Measurements from ENCODE around the gene ABCB10.

DNA sequence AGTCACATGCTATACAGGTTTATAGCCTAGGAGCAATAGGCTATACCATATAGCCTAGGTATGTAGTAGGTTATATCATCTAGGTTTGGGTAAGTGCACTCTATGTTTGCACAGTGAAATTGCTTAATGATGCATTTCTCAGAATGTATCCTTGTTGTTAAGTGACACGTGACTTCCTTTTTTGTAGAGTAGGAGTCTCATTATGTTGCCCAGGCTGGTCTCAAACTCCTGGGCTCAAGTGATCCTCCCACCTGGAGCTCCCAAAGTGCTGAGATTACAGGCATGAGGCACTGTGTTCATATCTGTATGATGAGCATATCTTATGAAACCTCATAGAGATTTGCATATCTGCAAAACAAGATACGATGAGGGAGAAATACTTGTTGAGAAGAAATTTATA is 13.8 kb upstream of the ABCB10 start:
- TF ChIP-seq, protein P1, sequence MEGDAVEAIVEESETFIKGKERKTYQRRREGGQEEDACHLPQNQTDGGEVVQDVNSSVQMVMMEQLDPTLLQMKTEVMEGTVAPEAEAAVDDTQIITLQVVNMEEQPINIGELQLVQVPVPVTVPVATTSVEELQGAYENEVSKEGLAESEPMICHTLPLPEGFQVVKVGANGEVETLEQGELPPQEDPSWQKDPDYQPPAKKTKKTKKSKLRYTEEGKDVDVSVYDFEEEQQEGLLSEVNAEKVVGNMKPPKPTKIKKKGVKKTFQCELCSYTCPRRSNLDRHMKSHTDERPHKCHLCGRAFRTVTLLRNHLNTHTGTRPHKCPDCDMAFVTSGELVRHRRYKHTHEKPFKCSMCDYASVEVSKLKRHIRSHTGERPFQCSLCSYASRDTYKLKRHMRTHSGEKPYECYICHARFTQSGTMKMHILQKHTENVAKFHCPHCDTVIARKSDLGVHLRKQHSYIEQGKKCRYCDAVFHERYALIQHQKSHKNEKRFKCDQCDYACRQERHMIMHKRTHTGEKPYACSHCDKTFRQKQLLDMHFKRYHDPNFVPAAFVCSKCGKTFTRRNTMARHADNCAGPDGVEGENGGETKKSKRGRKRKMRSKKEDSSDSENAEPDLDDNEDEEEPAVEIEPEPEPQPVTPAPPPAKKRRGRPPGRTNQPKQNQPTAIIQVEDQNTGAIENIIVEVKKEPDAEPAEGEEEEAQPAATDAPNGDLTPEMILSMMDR (IDR thresholded peaks at IDR 0.05): no peak
- no peak for TF ChIP-seq POLR2A (IDR thresholded peaks at IDR 0.05)

All from testis (tissue), 2 donors.